H1 (cell line): ENCODE measurements around the gene SOAT2. TPM values are rescaled to one million over a fixed set of nuclear protein-coding genes. Genes with fewer than 3 reads are reported as not detected.

Experiments
- CTCF ChIA-PET: fragments of 300-600 bp; sonication (Branson Sonifier 250); formaldehyde crosslinking; loops from one replicate; lab custom pipeline; 2021; ENCODE audit not compliant: partially characterized antibody; lab: Charles Lee
- POLR2A ChIA-PET: fragments of 300-600 bp; sonication (Branson Sonifier 250); formaldehyde crosslinking; loops from one replicate; lab custom pipeline; 2021; ENCODE audit warnings: inconsistent platforms; ENCODE audit not compliant: partially characterized antibody; lab: Charles Lee
- DNase-seq, 2 experiments: peaks; one replicate each; pipeline versions ENCODE4 v3.0.0 to v3.0.0-alpha.2; 2010 to 2022; ENCODE audit warnings: low spot score in 2 of 2, low read depth in 1 of 2, mixed read lengths in 1 of 2
- FAIRE-seq: peaks from 2 replicates; lab custom pipeline; 2011; peaks lifted over from hg19 to GRCh38; lab: Jason Lieb, UNC
- H2AFZ ChIP-seq: 2 replicates; pipeline ENCODE4 v1.8.1; 2012; ENCODE audit warnings: low read length, inconsistent platforms
- H2AK5ac ChIP-seq: 2 replicates; pipeline ENCODE4 v1.6.1; 2013; ENCODE audit warnings: low read depth, low read length
- H2BK120ac ChIP-seq: replicated peaks from 2 replicates; pipeline ENCODE3; 2013; ENCODE audit warnings: low read depth, low read length, inconsistent platforms
- H2BK12ac ChIP-seq: 2 replicates; pipeline ENCODE4 v1.6.1; 2013; ENCODE audit warnings: low read depth, low read length
- H2BK15ac ChIP-seq: 2 replicates; pipeline ENCODE4 v1.6.1; 2013; ENCODE audit warnings: low read length
- H2BK20ac ChIP-seq: 2 replicates; pipeline ENCODE4 v1.6.1; 2013; ENCODE audit warnings: low read length
- H2BK5ac ChIP-seq: 2 replicates; pipeline ENCODE4 v1.6.1; 2013; ENCODE audit warnings: low read depth, low read length
- H3K14ac ChIP-seq: 2 replicates; pipeline ENCODE4 v1.6.1; 2013; ENCODE audit warnings: inconsistent platforms; ENCODE audit not compliant: insufficient read length
- H3K18ac ChIP-seq: 2 replicates; pipeline ENCODE4 v1.6.1; 2013; ENCODE audit warnings: low read length; ENCODE audit errors: extremely low read depth
- H3K23ac ChIP-seq: 2 replicates; pipeline ENCODE4 v1.6.1; 2013; ENCODE audit warnings: inconsistent platforms; ENCODE audit not compliant: insufficient read length
- H3K23me2 ChIP-seq: 2 replicates; pipeline ENCODE4 v1.6.1; 2013; ENCODE audit warnings: low read depth, low read length
- H3K27ac ChIP-seq: 2 replicates; pipeline ENCODE4 v1.6.1; 2011; ENCODE audit warnings: low read depth, low read length, inconsistent platforms
- H3K27me3 ChIP-seq, 4 experiments: replicated peaks in 1 of 4; 1 replicate in 1 of 4; 2 replicates in 3 of 4; pipeline versions ENCODE4 v1.6.1 to v1.8.1; 2011 to 2013; ENCODE audit warnings: low read length in 3 of 4, mild to moderate bottlenecking in 3 of 4, inconsistent platforms in 2 of 4, mixed read lengths in 2 of 4, moderate library complexity in 1 of 4; ENCODE audit not compliant: control insufficient read depth in 3 of 4, insufficient read depth in 3 of 4; ENCODE audit errors: extremely low read depth in 1 of 4
- H3K36me3 ChIP-seq, 4 experiments: 2 replicates each; pipeline versions ENCODE4 v1.6.1 to v1.8.1; 2011 to 2013; ENCODE audit warnings: mild to moderate bottlenecking in 4 of 4, low read length in 3 of 4, moderate library complexity in 2 of 4, control low read depth in 1 of 4, inconsistent platforms in 1 of 4; ENCODE audit not compliant: insufficient read depth in 4 of 4, control insufficient read depth in 2 of 4
- H3K4ac ChIP-seq: replicated peaks from 2 replicates; pipeline ENCODE3; 2013; ENCODE audit warnings: low read length, low read depth, mixed read lengths, inconsistent platforms; ENCODE audit not compliant: insufficient read length
- H3K4me1 ChIP-seq, 4 experiments: replicated peaks in 1 of 4; 1 replicate in 1 of 4; 2 replicates in 3 of 4; pipeline versions ENCODE4 v1.6.1 to v1.8.1; 2011 to 2013; ENCODE audit warnings: low read length in 3 of 4, inconsistent platforms in 2 of 4, mixed read lengths in 1 of 4; ENCODE audit not compliant: insufficient read depth in 4 of 4, control insufficient read depth in 3 of 4
- H3K4me2 ChIP-seq, 2 experiments: 2 replicates each; pipeline versions ENCODE4 v1.6.1 to v1.8.1; 2011 to 2013; ENCODE audit warnings: low read depth in 2 of 2, low read length in 2 of 2, control low read depth in 1 of 2, inconsistent platforms in 1 of 2, mild to moderate bottlenecking in 1 of 2; ENCODE audit not compliant: insufficient read depth in 1 of 2
- H3K4me3 ChIP-seq, 4 experiments: fragments of 200-600, 300-600 bp in 1 of 4; sonication (generic), shearing (Covaris generic), sonication (Bioruptor Twin) in 1 of 4; 2 replicates each; pipeline versions ENCODE4 v1.5.1 to v1.8.1; 2011 to 2016; ENCODE audit warnings: low read length in 4 of 4, low read depth in 3 of 4, control low read depth in 2 of 4, inconsistent platforms in 2 of 4, mild to moderate bottlenecking in 2 of 4, mixed read lengths in 1 of 4, moderate library complexity in 1 of 4; ENCODE audit not compliant: insufficient read depth in 2 of 4; ENCODE audit errors: extremely low read depth in 1 of 4
- H3K56ac ChIP-seq: replicated peaks from 2 replicates; pipeline ENCODE3; 2013; ENCODE audit warnings: low read depth, mild to moderate bottlenecking, mixed read lengths, low read length, inconsistent platforms; ENCODE audit not compliant: insufficient read length
- H3K79me1 ChIP-seq: 2 replicates; pipeline ENCODE4 v1.6.1; 2013; ENCODE audit warnings: low read depth, low read length, control low read depth
- H3K79me2 ChIP-seq, 2 experiments: 2 replicates each; pipeline versions ENCODE4 v1.6.1 to v1.8.1; 2012 to 2013; ENCODE audit warnings: low read length in 2 of 2, mild to moderate bottlenecking in 2 of 2, inconsistent platforms in 1 of 2; ENCODE audit not compliant: insufficient read depth in 2 of 2, control insufficient read depth in 1 of 2
- H3K9ac ChIP-seq, 4 experiments: replicated peaks in 1 of 4; 1 replicate in 1 of 4; 2 replicates in 3 of 4; pipeline versions ENCODE4 v1.6.1 to v1.8.1; 2011 to 2013; ENCODE audit warnings: low read depth in 3 of 4, low read length in 3 of 4, control low read depth in 2 of 4, mild to moderate bottlenecking in 2 of 4, moderate library complexity in 2 of 4, inconsistent platforms in 1 of 4; ENCODE audit errors: extremely low read depth in 1 of 4
- H3K9me3 ChIP-seq, 2 experiments: 2 replicates each; pipeline versions ENCODE4 v1.6.1 to v1.8.1; 2012 to 2013; ENCODE audit warnings: mild to moderate bottlenecking in 2 of 2, moderate library complexity in 2 of 2, control low read depth in 1 of 2, inconsistent platforms in 1 of 2, low read depth in 1 of 2, low read length in 1 of 2, mixed read lengths in 1 of 2; ENCODE audit not compliant: insufficient read depth in 2 of 2
- H4K20me1 ChIP-seq, 2 experiments: replicated peaks in 1 of 2; 2 replicates each; pipeline versions ENCODE3 to v1.8.1; 2011 to 2013; ENCODE audit warnings: inconsistent platforms in 2 of 2, low read length in 2 of 2, mild to moderate bottlenecking in 1 of 2; ENCODE audit not compliant: insufficient read depth in 2 of 2, control insufficient read depth in 1 of 2
- H4K5ac ChIP-seq: 2 replicates; pipeline ENCODE4 v1.6.1; 2013; ENCODE audit warnings: low read length, low read depth, mixed read lengths, inconsistent platforms; ENCODE audit not compliant: insufficient read length
- H4K8ac ChIP-seq: 2 replicates; pipeline ENCODE4 v1.8.0; 2013; ENCODE audit warnings: mild to moderate bottlenecking, moderate library complexity, low read length, inconsistent platforms; ENCODE audit not compliant: insufficient read depth; ENCODE audit errors: extremely low read depth
- H4K91ac ChIP-seq: replicated peaks from 2 replicates; pipeline ENCODE3; 2013; ENCODE audit warnings: low read length, mixed read lengths, inconsistent platforms; ENCODE audit not compliant: insufficient read length
- CTBP2 ChIP-seq: IDR thresholded peaks from 2 replicates; pipeline ENCODE4 v1.7.0; 2011; ENCODE audit warnings: borderline replicate concordance, mild to moderate bottlenecking, moderate library complexity, mixed read lengths, low read length; ENCODE audit not compliant: insufficient read depth, insufficient read length
- EP300 ChIP-seq, 2 experiments: IDR thresholded peaks; 1 replicate in 1 of 2; 2 replicates in 1 of 2; pipeline ENCODE4 v1.6.1; 2011 to 2012; ENCODE audit warnings: low read depth in 2 of 2, low read length in 2 of 2, mild to moderate bottlenecking in 2 of 2, borderline replicate concordance in 1 of 2, inconsistent platforms in 1 of 2, moderate library complexity in 1 of 2
- HDAC2 ChIP-seq, 2 experiments: fragments of 300-600 bp in 1 of 2; sonication (generic) in 1 of 2; IDR thresholded peaks; 2 replicates each; pipeline ENCODE4 v1.6.1; 2011 to 2012; ENCODE audit warnings: low read depth in 2 of 2, low read length in 2 of 2, mild to moderate bottlenecking in 2 of 2, moderate library complexity in 2 of 2, borderline replicate concordance in 1 of 2, inconsistent platforms in 1 of 2
- KDM1A ChIP-seq: fragments of 200-600, 300-600 bp; sonication (generic); IDR thresholded peaks from 2 replicates; pipeline ENCODE4 v1.7.1; 2016; ENCODE audit warnings: mild to moderate bottlenecking, low read length, borderline replicate concordance
- KDM5A ChIP-seq: fragments of 200-600 bp; IDR thresholded peaks from 2 replicates; pipeline ENCODE4 v1.7.1; 2012; ENCODE audit warnings: mild to moderate bottlenecking, low read length, inconsistent platforms, mixed read lengths
- RAD21 ChIP-seq, 2 experiments: IDR thresholded peaks in 1 of 2; conservative IDR thresholded peaks in 1 of 2; 2 replicates each; pipeline ENCODE4 v1.6.1; 2011; ENCODE audit warnings: low read depth in 2 of 2, low read length in 2 of 2, improper control_type of control experiment in 1 of 2, inconsistent platforms in 1 of 2, mild to moderate bottlenecking in 1 of 2, moderate library complexity in 1 of 2
- WGBS, 2 experiments: shearing (Covaris generic) in 1 of 2; methylation state at CpG; one replicate each; pipeline versions ENCODE4 v1.1.6 to v1.1.7; 2013 to 2015; ENCODE audit warnings: low lambda C conversion rate in 2 of 2, mixed read lengths in 2 of 2, inconsistent platforms in 1 of 2, low coverage in 1 of 2, missing lambda C conversion rate in 1 of 2; ENCODE audit not compliant: insufficient replicate concordance in 2 of 2, insufficient coverage in 1 of 2, insufficient read length in 1 of 2; ENCODE audit errors: extremely low coverage in 1 of 2, missing lambda C conversion rate in 1 of 2; 5-methylcytosine and 5-hydroxymethylcytosine counted together
- polyA plus RNA-seq, 7 experiments: library from polyadenylated mRNA; depleted of rRNA in 3 of 7; stranded (reverse) in 5 of 7; unstranded in 2 of 7; fragments of >200 nt in 5 of 7; fragments of 200-250 nt in 2 of 7; gene quantifications; 1 replicate in 5 of 7; 2 replicates in 1 of 7; 4 replicates in 1 of 7; pipeline versions ENCODE4 v1.2.1 to v1.2.3, GENCODE V29; 2011 to 2013; ENCODE audit warnings: missing spikeins in 2 of 7, mixed read lengths in 2 of 7
- total RNA-seq: library from RNA; stranded (reverse); fragmentation: NEBNext Ultra II Directional; extraction: Animal tissue kit (Norgen Biotek cat#: 25700); gene quantifications from 2 replicates; pipeline ENCODE4 v1.2.1, GENCODE V29; 2021
- TF ChIP-seq, protein P1 (sequence below), 3 experiments: IDR thresholded peaks; 1 replicate in 2 of 3; 2 replicates in 1 of 3; pipeline versions ENCODE4 v1.5.1 to v1.6.1; 2011; ENCODE audit warnings: low read length in 3 of 3, mild to moderate bottlenecking in 3 of 3, inconsistent platforms in 2 of 3, low read depth in 1 of 3, moderate library complexity in 1 of 3; ENCODE audit not compliant: insufficient read depth in 1 of 3; ENCODE audit errors: control extremely low read depth in 1 of 3

SOAT2 gene
- total and polyA plus RNA-seq, 2 of the 8 experiments (the other 6 are each of a cell fraction or from before 2014, with no cell fraction given) = 0.08 TPM; not detected in 1

DNA sequence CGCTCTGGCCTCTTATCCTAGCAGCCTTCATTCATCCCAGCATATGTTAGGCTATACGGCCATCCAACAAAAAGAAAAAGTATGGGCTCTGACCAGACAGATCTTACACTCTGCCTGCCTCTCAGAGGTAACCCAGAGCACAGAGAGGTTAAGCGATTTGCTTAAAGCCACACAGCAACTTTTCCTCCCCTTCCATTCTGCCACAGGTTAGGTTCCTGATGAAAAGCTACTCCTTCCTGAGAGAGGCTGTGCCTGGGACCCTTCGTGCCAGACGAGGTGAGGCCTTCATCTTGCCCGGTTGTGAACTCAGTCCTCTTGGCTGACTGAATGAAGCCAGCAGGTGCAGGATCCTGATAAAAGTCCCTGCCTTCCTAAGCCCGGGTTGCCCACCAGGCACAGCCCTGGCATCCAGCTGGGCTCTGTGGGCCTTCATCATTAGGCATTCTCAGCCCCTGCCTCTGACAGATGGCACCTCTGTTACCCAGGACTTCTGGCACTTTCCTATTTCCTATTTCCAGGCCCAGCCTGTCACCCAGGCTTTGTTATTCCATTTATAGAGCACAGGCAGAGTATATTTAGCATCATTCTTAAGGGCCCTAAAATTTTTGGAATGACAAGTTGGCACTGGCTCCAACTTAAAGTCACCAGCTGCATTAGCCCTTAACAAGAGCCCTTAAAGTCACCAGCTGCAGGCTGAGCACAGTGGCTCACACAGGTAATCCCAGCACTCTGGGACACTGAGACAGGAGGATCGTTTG is 12.8 kb downstream of the SOAT2 start:
- POLR2A ChIA-PET = interaction anchor here (0.6 to 1.1 kb wide), 4 partner anchors 17 to 65 kb away, joined by 3 read pairs; partner anchors contain the start of genes CSAD and ZNF740
- no peak overlapping the region for H2BK15ac ChIP-seq
- H3K4me2 ChIP-seq = no peak overlapping the region
- H4K5ac ChIP-seq = no peak overlapping the region
- peaks cover 0 to 3% (median 2%) of the 10 kb centered on the region in 4 experiments; a peak in 3 of 7 replicates for H3K4me1 ChIP-seq
- no peak overlapping the region for H2BK5ac ChIP-seq
- no peak overlapping the region for H3K18ac ChIP-seq
- H4K20me1 ChIP-seq = no peaks in the 10 kb centered on the region
- 92% methylated on average over 8 of the region's 8 CpGs; no CpG with 5 or more reads in 1 of the 2 experiments for WGBS, 2 experiments
- H3K9ac ChIP-seq = no peak overlapping the region
- DNase-seq = no peak
- CTCF ChIA-PET = interaction anchor here (0.6 to 4.8 kb wide), 11 partner anchors 13 to 1276 kb away, joined by 3 to 20 read pairs (median 3); partner anchors contain the start of genes IGFBP6 and SOAT2
- no peaks in the 10 kb centered on the region for H3K9me3 ChIP-seq
- no peaks in the 10 kb centered on the region for H3K79me1 ChIP-seq
- H2AK5ac ChIP-seq = no peak overlapping the region
- no peak overlapping the region for H3K14ac ChIP-seq
- H2AFZ ChIP-seq = no peak overlapping the region
- H3K27ac ChIP-seq = no peak overlapping the region
- H3K23ac ChIP-seq = no peak overlapping the region
- TF ChIP-seq CTBP2 (no peak), RAD21 (IDR thresholded peaks at IDR 0.05 in 1 of 2, conservative IDR thresholded peaks at IDR 0.05 in 1 of 2; ENCODE audit: low read depth in 2 of 2, low read length in 2 of 2) (no peak), EP300 (IDR thresholded peaks at IDR 0.05; ENCODE audit: borderline replicate concordance in 1 of 2, low read depth in 2 of 2, low read length in 2 of 2) (no peak), KDM5A (no peak), KDM1A (peak; percentile 99), HDAC2 (IDR thresholded peaks at IDR 0.05; ENCODE audit: borderline replicate concordance in 1 of 2, low read depth in 2 of 2, low read length in 2 of 2) (peak in 1 of 2 experiments; percentile 94; a peak in 2 of 4 replicates)
- TF ChIP-seq, protein P1, sequence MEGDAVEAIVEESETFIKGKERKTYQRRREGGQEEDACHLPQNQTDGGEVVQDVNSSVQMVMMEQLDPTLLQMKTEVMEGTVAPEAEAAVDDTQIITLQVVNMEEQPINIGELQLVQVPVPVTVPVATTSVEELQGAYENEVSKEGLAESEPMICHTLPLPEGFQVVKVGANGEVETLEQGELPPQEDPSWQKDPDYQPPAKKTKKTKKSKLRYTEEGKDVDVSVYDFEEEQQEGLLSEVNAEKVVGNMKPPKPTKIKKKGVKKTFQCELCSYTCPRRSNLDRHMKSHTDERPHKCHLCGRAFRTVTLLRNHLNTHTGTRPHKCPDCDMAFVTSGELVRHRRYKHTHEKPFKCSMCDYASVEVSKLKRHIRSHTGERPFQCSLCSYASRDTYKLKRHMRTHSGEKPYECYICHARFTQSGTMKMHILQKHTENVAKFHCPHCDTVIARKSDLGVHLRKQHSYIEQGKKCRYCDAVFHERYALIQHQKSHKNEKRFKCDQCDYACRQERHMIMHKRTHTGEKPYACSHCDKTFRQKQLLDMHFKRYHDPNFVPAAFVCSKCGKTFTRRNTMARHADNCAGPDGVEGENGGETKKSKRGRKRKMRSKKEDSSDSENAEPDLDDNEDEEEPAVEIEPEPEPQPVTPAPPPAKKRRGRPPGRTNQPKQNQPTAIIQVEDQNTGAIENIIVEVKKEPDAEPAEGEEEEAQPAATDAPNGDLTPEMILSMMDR (IDR thresholded peaks at IDR 0.05; ENCODE audit: control extremely low read depth in 1 of 3, insufficient read depth in 1 of 3, low read depth in 1 of 3, low read length in 3 of 3) = no peak
- TF ChIP-seq, all 59 proteins: peak for 2
- Histone ChIP-seq H4K91ac (no peak overlapping the region), H3K36me3 (no peaks in the 10 kb centered on the region), H3K79me2 (no peaks in the 10 kb centered on the region), H2BK20ac (no peak overlapping the region), H3K4ac (no peak overlapping the region), H4K8ac (no peak overlapping the region), H3K23me2 (0 out of 2 replicates have a peak, but pooled peaks cover 3% of the 10 kb centered on the region), H2BK120ac (no peak overlapping the region), H3K4me3 (no peak overlapping the region), H3K27me3 (no peaks in the 10 kb centered on the region), H3K56ac (no peak overlapping the region), H2BK12ac (no peak overlapping the region)
- FAIRE-seq = no peak
